Renal cortical epithelial cell (primary cell): ENCODE results near the gene KCNJ1. TPM values are rescaled to one million over a fixed set of nuclear protein-coding genes. Genes with fewer than 3 reads are reported as not detected.

Source experiments
- total RNA-seq: library from RNA; depleted of rRNA; stranded (reverse); fragments of >200 nt; gene quantifications from 2 replicates; pipeline ENCODE4 v1.2.3, GENCODE V29; 2014

KCNJ1 gene
- total RNA-seq, 1 donor from 2014 or later = 33.8 TPM

Other genes with a start within 250 kb of the KCNJ1 start
- gene FLI1, start 173.2 kb downstream of the KCNJ1 start, total RNA-seq = 0.10 and 0.35 TPM in 2 replicates
- 0.65 TPM in 1 of 2 replicates, not detected in the other for gene KCNJ5, start 24.1 kb upstream of the KCNJ1 start, total RNA-seq
- 0.10 TPM in 1 of 2 replicates, not detected in the other for gene TP53AIP1, start 75.6 kb upstream of the KCNJ1 start, total RNA-seq